IgD-negative memory B cell (primary cell): Measurements from ENCODE around the gene PIEZO1. TPM values are rescaled to one million over a fixed set of nuclear protein-coding genes. Genes with fewer than 3 reads are reported as not detected.
A peak's percentile ranks its signal among the peaks of the same experiment; 100 is the strongest.

Experiments
- H3K27ac Mint-ChIP-seq, 3 donors: one replicate each; pipeline ENCODE4 v1.8.0; 2020 to 2022; ENCODE audit warnings: mild to moderate bottlenecking in 3 of 3, mixed read lengths in 3 of 3, moderate library complexity in 1 of 3
- H3K27me3 Mint-ChIP-seq: one replicate; pipeline ENCODE4 v1.8.0; 2021; ENCODE audit warnings: mixed read lengths
- H3K36me3 Mint-ChIP-seq: one replicate; pipeline ENCODE4 v1.8.0; 2020; ENCODE audit warnings: mild to moderate bottlenecking, mixed read lengths
- H3K4me1 Mint-ChIP-seq, 3 donors: one replicate each; pipeline ENCODE4 v1.8.0; 2020 to 2022; ENCODE audit warnings: mixed read lengths in 3 of 3, mild to moderate bottlenecking in 1 of 3
- H3K4me3 Mint-ChIP-seq, 4 donors: one replicate each; pipeline ENCODE4 v1.8.0; 2020 to 2022; ENCODE audit warnings: mild to moderate bottlenecking in 4 of 4, mixed read lengths in 4 of 4, moderate library complexity in 3 of 4
- H3K9me3 Mint-ChIP-seq, 3 donors: one replicate each; pipeline ENCODE4 v1.8.0; 2020 to 2021; ENCODE audit warnings: mixed read lengths in 3 of 3, mild to moderate bottlenecking in 1 of 3
- polyA plus RNA-seq: library from polyadenylated mRNA; unstranded; fragments of 300-500 nt; fragmentation: Illumina TruSeq; gene quantifications from one replicate; pipeline ENCODE4 v1.2.3, GENCODE V29; 2021

The PIEZO1 gene
- polyA plus RNA-seq, 1 donor from 2014 or later: 33.4 TPM

- no peaks in the 10 kb centered on the region for H3K27me3 Mint-ChIP-seq
- peak within 1 kb of the TSS in 1 of 3 donors; percentile 82 for H3K27ac Mint-ChIP-seq
- H3K4me3 Mint-ChIP-seq: peak within 1 kb of the TSS; percentile 80 to 94 (median 90)
- peaks cover 27 to 31% (median 28%) of the 10 kb centered on the region in 3 donors for H3K4me1 Mint-ChIP-seq
- no peaks in the 10 kb centered on the region for H3K9me3 Mint-ChIP-seq
- no peaks in the 10 kb centered on the region for H3K36me3 Mint-ChIP-seq
These were observed 98.4 kb downstream of the PIEZO1 start, which contains the start of gene SNAI3 for GRCh38 chr16:88686439-88687253. TSS of gene SNAI3 (minus strand) at chr16:88686507. CDS start at chr16:88686406, 101 bp downstream.

GRCh38 chr16:88686062-88686438, 99.0 kb downstream of the PIEZO1 start:
- Mint-ChIP-seq H3K27me3 (no peaks in the 10 kb centered on the region), H3K9me3 (no peaks in the 10 kb centered on the region), H3K4me1 (peaks cover 29 to 34% (median 31%) of the 10 kb centered on the region in 3 donors), H3K36me3 (no peaks in the 10 kb centered on the region), H3K27ac (peak overlapping the region in 1 of 3 donors; percentile 39), H3K4me3 (peak overlapping the region; percentile 80 to 94 (median 90))

- Mint-ChIP-seq H3K36me3 (no peaks in the 10 kb centered on the region), H3K27me3 (no peaks in the 10 kb centered on the region), H3K9me3 (no peaks in the 10 kb centered on the region), H3K27ac (peak overlapping the region in 2 of 3 donors; percentile 23 to 82), H3K4me3 (peak overlapping the region; percentile 80 to 94 (median 90)), H3K4me1 (peaks cover 29 to 38% (median 31%) of the 10 kb centered on the region in 3 donors)
These were observed 99.6 kb downstream of the PIEZO1 start for GRCh38 chr16:88685156-88686061.

- Mint-ChIP-seq H3K36me3 (no peaks in the 10 kb centered on the region), H3K27me3 (no peaks in the 10 kb centered on the region), H3K4me1 (peaks cover 26 to 38% (median 31%) of the 10 kb centered on the region in 3 donors), H3K9me3 (no peaks in the 10 kb centered on the region), H3K4me3 (peak overlapping the region; percentile 80 to 94 (median 90)), H3K27ac (peak overlapping the region in 2 of 3 donors; percentile 82 to 88)
These were observed 100.4 kb downstream of the PIEZO1 start for GRCh38 chr16:88684569-88685155.

DNA sequence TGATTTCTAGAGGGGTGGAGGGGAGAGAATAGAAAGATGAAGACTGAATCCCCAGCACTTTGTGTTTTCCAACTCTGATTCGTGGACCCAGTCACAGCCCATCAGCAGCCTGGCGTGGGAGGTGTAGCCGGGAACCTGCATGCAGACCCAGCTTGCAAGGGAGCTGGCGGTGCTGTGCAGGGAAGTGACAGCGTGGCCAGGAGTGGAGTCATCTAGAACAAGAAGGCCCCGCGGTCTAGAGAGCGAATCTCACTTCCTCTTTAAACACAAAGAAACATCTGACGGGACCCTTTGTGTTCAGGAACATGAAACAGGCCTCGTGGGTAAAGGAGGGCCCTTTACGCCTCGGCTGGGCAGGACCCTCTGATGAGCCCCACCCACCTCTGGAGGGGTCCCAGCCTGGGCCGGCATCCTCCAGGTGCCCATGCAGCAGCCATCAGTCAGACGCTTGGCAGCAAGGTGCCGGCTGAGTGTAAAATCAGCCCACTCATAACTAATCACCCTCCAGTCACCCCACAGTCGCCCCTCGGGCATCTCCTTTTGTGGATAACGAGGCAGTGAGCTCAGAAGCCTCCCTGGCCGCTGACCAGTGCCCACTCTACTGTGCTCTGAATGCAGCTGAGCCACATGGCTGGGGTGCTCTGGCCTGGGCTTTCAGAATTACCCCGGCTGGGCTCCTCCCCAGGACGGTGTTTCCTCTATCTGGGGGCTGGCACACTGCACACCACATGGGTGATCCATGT, 103.1 kb downstream of the PIEZO1 start:
- Mint-ChIP-seq H3K27me3 (no peaks in the 10 kb centered on the region), H3K4me3 (peak overlapping the region; percentile 81 to 98 (median 92)), H3K27ac (peak overlapping the region; percentile 93 to 98 (median 93)), H3K36me3 (no peaks in the 10 kb centered on the region), H3K9me3 (no peaks in the 10 kb centered on the region), H3K4me1 (peaks cover 24 to 38% (median 31%) of the 10 kb centered on the region in 3 donors)

GRCh38 chr16:88681084-88681680, 103.8 kb downstream of the PIEZO1 start:
- Mint-ChIP-seq H3K4me3 (peak overlapping the region; percentile 81 to 98 (median 92)), H3K36me3 (no peaks in the 10 kb centered on the region), H3K27me3 (no peaks in the 10 kb centered on the region), H3K9me3 (no peaks in the 10 kb centered on the region), H3K27ac (peak overlapping the region; percentile 93 to 98 (median 93)), H3K4me1 (peaks cover 24 to 38% (median 31%) of the 10 kb centered on the region in 3 donors)

DNA sequence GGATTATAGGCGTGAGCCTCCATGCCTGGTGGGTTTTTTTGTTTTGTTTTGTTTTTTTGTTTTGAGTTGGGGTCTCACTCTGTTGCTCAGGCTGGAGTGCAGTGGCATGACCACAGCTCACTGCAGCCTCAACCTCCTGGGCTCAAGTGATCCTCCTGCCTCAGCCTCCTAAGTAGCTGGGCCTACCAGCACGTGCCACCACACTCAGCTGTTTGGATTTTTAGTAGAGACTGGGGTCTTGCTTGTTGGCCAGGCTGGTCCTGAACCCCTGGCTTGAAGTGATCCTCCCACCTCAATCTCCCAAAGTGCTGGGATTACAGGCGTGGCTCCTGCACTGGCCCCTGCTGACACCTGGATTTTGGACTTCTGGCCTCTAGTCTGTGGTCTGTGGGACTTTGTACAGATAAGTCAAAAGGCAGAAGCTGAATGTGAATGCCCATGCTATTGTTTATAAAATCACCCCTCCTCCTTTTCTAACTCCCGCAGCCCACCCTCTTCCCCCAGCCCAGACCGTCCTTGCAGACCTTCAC, 104.4 kb downstream of the PIEZO1 start:
- Mint-ChIP-seq H3K27me3 (no peaks in the 10 kb centered on the region), H3K4me3 (peak overlapping the region; percentile 81 to 98 (median 92)), H3K27ac (peak overlapping the region; percentile 93 to 98 (median 93)), H3K9me3 (no peaks in the 10 kb centered on the region), H3K4me1 (peaks cover 24 to 38% (median 31%) of the 10 kb centered on the region in 3 donors), H3K36me3 (no peaks in the 10 kb centered on the region)

DNA sequence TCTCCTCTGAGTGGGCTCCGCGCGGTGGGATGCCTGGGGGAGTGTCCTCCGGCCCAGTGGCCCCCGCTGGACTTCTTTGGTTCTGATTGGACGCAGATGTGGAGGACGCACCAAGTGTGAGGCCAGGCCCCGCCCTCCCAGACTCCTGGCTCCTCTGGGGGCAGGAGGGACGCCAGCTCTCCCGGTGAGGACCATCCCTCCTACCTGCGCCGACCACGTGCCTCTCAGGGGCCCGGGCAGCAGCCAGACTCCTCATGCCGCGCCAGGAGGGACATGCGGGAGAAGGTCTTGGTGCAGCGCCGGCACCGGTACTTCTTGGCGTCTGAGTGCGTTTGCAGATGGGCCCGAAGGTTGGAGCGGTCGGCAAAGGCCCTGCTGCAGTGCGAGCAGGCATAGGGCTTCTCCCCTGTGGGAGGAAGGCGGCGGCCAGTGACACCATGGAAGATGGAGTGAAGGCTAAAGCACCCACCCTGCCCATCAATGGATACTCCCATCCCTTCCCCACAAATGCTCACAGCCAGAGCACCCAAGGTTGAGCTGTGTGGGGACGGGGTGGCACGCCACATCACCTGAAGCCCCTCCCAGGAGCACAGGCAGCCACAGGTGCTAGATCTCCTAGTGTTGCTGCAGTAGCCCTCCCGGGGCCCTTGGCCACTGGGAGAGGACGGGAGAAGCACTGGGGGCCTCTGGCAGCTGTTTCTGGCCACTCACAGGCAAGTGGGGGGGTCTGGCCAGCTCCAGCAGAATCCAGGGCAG, 106.6 kb downstream of the PIEZO1 start:
- Mint-ChIP-seq H3K27ac (no peak overlapping the region), H3K36me3 (no peaks in the 10 kb centered on the region), H3K4me3 (no peak overlapping the region), H3K4me1 (peaks cover 17 to 19% (median 19%) of the 10 kb centered on the region in 3 donors), H3K27me3 (no peaks in the 10 kb centered on the region), H3K9me3 (no peaks in the 10 kb centered on the region)

DNA sequence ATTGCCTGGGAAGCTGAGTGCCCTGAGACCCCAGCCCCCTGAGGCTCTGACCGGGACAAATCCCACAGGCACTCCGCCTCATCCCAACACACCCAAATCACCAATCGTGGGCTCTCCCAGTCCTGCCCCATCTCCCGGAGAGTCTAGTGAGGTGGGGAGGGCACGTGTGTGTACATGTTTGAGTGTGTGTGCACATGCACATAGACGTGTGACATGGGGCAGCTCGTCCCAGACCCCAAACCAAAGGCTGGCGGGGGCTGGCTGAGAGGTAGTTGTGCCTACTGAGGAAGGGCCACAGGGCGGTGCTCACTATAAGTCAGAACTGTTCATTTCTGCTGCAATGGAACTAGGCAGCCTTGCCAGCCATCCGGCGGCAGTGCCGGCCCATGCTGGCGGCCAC, 107.3 kb downstream of the PIEZO1 start:
- Mint-ChIP-seq H3K27ac (no peak overlapping the region), H3K9me3 (no peaks in the 10 kb centered on the region), H3K4me3 (no peak overlapping the region), H3K27me3 (no peaks in the 10 kb centered on the region), H3K4me1 (peaks cover 17 to 19% (median 19%) of the 10 kb centered on the region in 3 donors), H3K36me3 (no peaks in the 10 kb centered on the region)

DNA sequence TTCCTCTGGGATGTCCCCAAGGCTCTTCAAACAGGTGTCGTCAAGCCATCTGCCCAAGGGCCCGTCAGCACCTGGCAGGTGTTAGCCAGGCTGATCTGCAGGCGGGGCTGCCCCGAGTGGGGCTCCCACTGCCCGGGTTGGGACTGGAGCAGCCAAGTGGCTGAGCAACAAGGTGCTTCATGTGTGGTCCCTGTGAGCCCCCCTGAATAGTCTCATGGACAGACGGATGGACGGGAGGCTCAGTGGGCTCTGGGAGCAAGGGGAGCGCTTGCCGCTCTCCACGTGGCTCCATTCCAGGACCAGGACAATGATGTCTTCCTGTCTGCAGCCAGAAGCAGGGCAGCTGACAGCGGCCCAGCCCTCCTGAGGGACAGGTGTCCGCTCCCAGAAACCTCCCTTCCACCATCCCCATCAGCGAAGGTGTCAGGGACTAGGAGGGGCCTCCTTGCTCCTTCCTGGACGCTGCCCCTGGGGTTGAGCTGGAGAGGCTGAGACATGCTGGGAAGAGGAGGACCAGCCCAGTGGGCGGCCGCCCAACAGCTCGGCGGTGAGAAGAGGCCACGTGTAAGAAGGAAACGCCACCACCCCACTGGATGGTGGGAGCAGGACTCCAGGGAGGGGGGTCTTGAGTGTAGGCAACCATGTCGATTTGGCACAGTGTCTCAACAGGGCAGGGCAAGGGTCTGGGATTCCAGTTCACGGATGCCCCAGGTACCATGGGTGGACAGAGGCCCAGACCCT, 108.3 kb downstream of the PIEZO1 start:
- Mint-ChIP-seq H3K27me3 (no peaks in the 10 kb centered on the region), H3K4me3 (no peak overlapping the region), H3K4me1 (peaks cover 8 to 11% (median 8%) of the 10 kb centered on the region in 3 donors), H3K9me3 (no peaks in the 10 kb centered on the region), H3K36me3 (no peaks in the 10 kb centered on the region), H3K27ac (no peak overlapping the region)

GRCh38 chr16:88673716-88674379, 111.2 kb downstream of the PIEZO1 start:
- Mint-ChIP-seq H3K4me1 (no peaks in the 10 kb centered on the region), H3K4me3 (peak overlapping the region in 1 of 4 donors; percentile 26), H3K27ac (peak overlapping the region in 1 of 3 donors; percentile 39), H3K27me3 (no peaks in the 10 kb centered on the region), H3K9me3 (no peaks in the 10 kb centered on the region), H3K36me3 (no peaks in the 10 kb centered on the region)

- Mint-ChIP-seq H3K4me3 (no peak overlapping the region), H3K4me1 (no peaks in the 10 kb centered on the region), H3K9me3 (no peaks in the 10 kb centered on the region), H3K36me3 (no peaks in the 10 kb centered on the region), H3K27me3 (no peaks in the 10 kb centered on the region), H3K27ac (no peak overlapping the region)
These were observed 112.2 kb downstream of the PIEZO1 start for GRCh38 chr16:88672776-88673175.
